AG09309 (cell line): ENCODE data around the gene NRXN2.

Experiments used
- DNase-seq: peaks from one replicate; pipeline ENCODE4 v3.0.0-alpha.2; 2010; ENCODE audit warnings: low read depth
- H3K4me3 ChIP-seq: 2 replicates; pipeline ENCODE4 v1.5.1; 2011; ENCODE audit warnings: mild to moderate bottlenecking, low read depth, low read length, moderate library complexity; ENCODE audit not compliant: control insufficient read depth
- TF ChIP-seq, protein P1 (sequence below): IDR thresholded peaks from 2 replicates; pipeline ENCODE4 v1.5.1; 2011; ENCODE audit warnings: mild to moderate bottlenecking, low read depth, low read length, inconsistent platforms; ENCODE audit not compliant: insufficient read depth, control insufficient read depth; ENCODE audit errors: missing control alignments

Gene NRXN2

DNA sequence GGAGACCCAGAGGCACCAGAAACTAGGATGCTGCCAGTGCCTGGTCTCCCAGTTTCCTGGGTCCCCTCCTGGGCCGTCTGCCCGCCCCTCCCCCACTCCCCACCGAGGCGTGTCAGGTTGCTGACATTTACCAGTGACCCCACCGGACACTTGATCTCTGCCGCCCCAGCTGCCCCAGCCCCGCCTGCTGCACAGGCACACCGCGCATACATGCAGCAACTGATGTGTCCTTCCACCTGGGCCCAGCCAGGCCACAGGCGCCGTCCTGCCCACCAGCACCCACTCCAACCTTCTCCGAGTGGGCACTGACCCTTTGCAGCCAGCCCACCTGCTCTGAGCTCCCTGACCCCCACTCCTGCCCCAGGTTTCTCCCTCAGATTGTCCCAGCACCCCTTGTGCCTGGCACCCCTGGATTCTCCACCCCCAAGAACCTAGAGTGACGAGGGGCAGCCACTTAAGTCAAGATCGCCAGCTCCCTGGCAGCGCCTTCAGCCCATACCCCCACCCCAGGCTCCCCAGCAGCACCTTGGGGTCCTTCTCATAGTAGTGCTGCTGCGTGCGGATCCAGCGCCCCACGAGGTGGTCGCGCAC, 36.2 kb upstream of the NRXN2 start:
- DNase-seq, result no peak
- TF ChIP-seq, protein P1, sequence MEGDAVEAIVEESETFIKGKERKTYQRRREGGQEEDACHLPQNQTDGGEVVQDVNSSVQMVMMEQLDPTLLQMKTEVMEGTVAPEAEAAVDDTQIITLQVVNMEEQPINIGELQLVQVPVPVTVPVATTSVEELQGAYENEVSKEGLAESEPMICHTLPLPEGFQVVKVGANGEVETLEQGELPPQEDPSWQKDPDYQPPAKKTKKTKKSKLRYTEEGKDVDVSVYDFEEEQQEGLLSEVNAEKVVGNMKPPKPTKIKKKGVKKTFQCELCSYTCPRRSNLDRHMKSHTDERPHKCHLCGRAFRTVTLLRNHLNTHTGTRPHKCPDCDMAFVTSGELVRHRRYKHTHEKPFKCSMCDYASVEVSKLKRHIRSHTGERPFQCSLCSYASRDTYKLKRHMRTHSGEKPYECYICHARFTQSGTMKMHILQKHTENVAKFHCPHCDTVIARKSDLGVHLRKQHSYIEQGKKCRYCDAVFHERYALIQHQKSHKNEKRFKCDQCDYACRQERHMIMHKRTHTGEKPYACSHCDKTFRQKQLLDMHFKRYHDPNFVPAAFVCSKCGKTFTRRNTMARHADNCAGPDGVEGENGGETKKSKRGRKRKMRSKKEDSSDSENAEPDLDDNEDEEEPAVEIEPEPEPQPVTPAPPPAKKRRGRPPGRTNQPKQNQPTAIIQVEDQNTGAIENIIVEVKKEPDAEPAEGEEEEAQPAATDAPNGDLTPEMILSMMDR, result no peak
- H3K4me3 ChIP-seq, result no peak overlapping the region

- TF ChIP-seq, protein P1, result no peak
- no peak for DNase-seq
- H3K4me3 ChIP-seq, result no peak overlapping the region
Observed at GRCh38 chr11:64758330-64759079, 35.5 kb upstream of the NRXN2 start.

DNA sequence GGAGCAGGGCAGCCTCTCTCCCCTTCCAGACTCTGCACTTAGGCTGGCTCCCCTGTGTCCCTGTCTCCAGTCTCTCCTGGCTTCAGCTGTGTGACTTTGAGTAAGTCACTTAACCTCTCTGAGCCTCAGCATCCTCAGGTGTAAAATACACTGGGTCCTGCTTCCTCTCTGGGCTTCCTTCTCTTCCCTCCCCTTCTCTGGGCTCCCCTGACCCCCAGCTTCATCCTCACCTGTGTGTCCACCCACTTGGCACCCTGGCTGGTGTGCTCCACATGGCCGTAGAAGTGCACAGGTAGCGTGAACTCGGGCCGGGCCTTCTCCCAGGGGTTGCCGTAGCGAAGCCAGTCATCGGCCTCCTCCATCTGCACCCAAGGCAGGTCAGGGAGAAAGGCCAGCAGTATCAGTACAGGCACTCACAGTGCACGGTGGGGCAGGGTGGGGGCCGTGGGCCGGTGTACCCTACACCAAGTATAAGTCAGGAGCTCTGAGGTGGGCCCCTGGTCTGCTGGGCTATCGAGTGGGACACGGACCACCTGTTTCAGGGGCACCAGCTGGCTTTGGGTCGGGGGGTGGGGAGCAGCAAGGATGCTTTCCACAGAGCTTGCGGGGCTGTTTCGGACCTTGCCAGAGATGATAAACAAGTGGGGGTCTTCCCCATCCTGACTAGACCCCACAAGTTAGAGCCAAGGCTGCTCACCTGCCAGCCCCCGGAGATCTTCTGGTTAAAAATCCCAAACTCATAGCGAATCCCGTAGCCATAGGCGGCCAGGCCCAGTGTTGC, 34.7 kb upstream of the NRXN2 start:
- H3K4me3 ChIP-seq, result no peak overlapping the region
- TF ChIP-seq, protein P1, result no peak
- no peak for DNase-seq

GRCh38 chr11:64755681-64756361, 32.8 kb upstream of the NRXN2 start:
- DNase-seq, result no peak
- no peak overlapping the region for H3K4me3 ChIP-seq
- TF ChIP-seq, protein P1, result no peak

- H3K4me3 ChIP-seq, result no peak overlapping the region
- DNase-seq, result no peak
- TF ChIP-seq, protein P1, result no peak
Observed at GRCh38 chr11:64754919-64755662, 32.1 kb upstream of the NRXN2 start.
